HEK293 (cell line): Measurements from ENCODE around the gene LDLRAD3.

Source experiments
- CTCF ChIA-PET: fragments of 350-600 bp; formaldehyde crosslinking; extraction: SDS; loops from one replicate; lab custom pipeline; 2021; ENCODE audit warnings: antibody characterized with exemption; lab: Yijun Ruan, JAX
- POLR2A ChIA-PET: fragments of 300-600 bp; formaldehyde crosslinking; extraction: SDS; loops from one replicate; lab custom pipeline; 2020; ENCODE audit warnings: antibody characterized with exemption, inconsistent platforms; lab: Yijun Ruan, JAX
- H3K27ac ChIP-seq: fragments of 200-500 bp; sonication (Bioruptor generic); 2 replicates; pipeline ENCODE4 v1.5.1; 2014; ENCODE audit warnings: low read depth, low read length, control low read depth, inconsistent platforms; ENCODE audit errors: extremely low read depth
- H3K36me3 ChIP-seq, 2 experiments: fragments of 200-500 bp in 1 of 2; sonication (Bioruptor generic) in 1 of 2; 1 replicate in 1 of 2; 2 replicates in 1 of 2; pipeline ENCODE4 v1.5.1; 2014 to 2017; ENCODE audit warnings: inconsistent platforms in 2 of 2, low read length in 2 of 2; ENCODE audit not compliant: control insufficient read depth in 2 of 2, insufficient read depth in 1 of 2
- H3K4me1 ChIP-seq: fragments of 200-500 bp; sonication (Bioruptor generic); 2 replicates; pipeline ENCODE4 v1.5.1; 2014; ENCODE audit warnings: mild to moderate bottlenecking, low read length, inconsistent platforms; ENCODE audit not compliant: control insufficient read depth, insufficient read depth
- H3K4me3 ChIP-seq: 2 replicates; pipeline ENCODE4 v1.5.1; 2011; ENCODE audit warnings: low read depth, mild to moderate bottlenecking, control low read depth, low read length, moderate library complexity
- H3K9me3 ChIP-seq: fragments of 200-500 bp; sonication (Bioruptor generic); 2 replicates; pipeline ENCODE4 v1.5.1; 2014; ENCODE audit warnings: low read depth, low read length, inconsistent platforms; ENCODE audit not compliant: control insufficient read depth, insufficient read depth
- KLF1 ChIP-seq: fragments of 450-650 bp; formaldehyde crosslinking; IDR thresholded peaks from 2 replicates; pipeline ENCODE4 v1.5.1; 2016; ENCODE audit warnings: missing biosample characterization, missing genetic modification characterization
- KLF9 ChIP-seq: fragments of 450-650 bp; formaldehyde crosslinking; IDR thresholded peaks from 2 replicates; pipeline ENCODE4 v1.5.1; 2016; ENCODE audit warnings: missing biosample characterization, missing genetic modification characterization, low read depth
- RBAK ChIP-seq: fragments of 450-650 bp; formaldehyde crosslinking; IDR thresholded peaks from 2 replicates; pipeline ENCODE4 v1.5.1; 2016; ENCODE audit warnings: missing biosample characterization, missing genetic modification characterization
- TCF7L2 ChIP-seq: IDR thresholded peaks from 2 replicates; pipeline ENCODE4 v1.6.1; 2011; ENCODE audit warnings: low read depth, mild to moderate bottlenecking, inconsistent platforms, low read length, moderate library complexity, borderline replicate concordance
- ZBTB26 ChIP-seq: fragments of 450-650 bp; formaldehyde crosslinking; optimal IDR thresholded peaks from 2 replicates; pipeline ENCODE3; 2016; ENCODE audit warnings: missing biosample characterization, mild to moderate bottlenecking, missing genetic modification characterization
- ZBTB8A ChIP-seq: fragments of 450-650 bp; formaldehyde crosslinking; IDR thresholded peaks from 2 replicates; pipeline ENCODE4 v1.5.1; 2016; ENCODE audit warnings: missing biosample characterization, missing genetic modification characterization
- ZNF157 ChIP-seq: fragments of 450-650 bp; formaldehyde crosslinking; IDR thresholded peaks from 2 replicates; pipeline ENCODE4 v1.5.1; 2016; ENCODE audit warnings: missing biosample characterization, missing genetic modification characterization
- ZNF24 ChIP-seq: fragments of 450-650 bp; formaldehyde crosslinking; IDR thresholded peaks from 2 replicates; pipeline ENCODE4 v1.5.1; 2016; ENCODE audit warnings: missing biosample characterization, missing genetic modification characterization
- ZNF354C ChIP-seq: fragments of 450-650 bp; formaldehyde crosslinking; IDR thresholded peaks from 2 replicates; pipeline ENCODE4 v1.5.1; 2016; ENCODE audit warnings: missing biosample characterization, missing genetic modification characterization, low read depth, borderline replicate concordance
- ZNF433 ChIP-seq: fragments of 450-650 bp; formaldehyde crosslinking; IDR thresholded peaks from 2 replicates; pipeline ENCODE4 v1.5.1; 2016; ENCODE audit warnings: missing biosample characterization, missing genetic modification characterization, low read depth
- ZNF510 ChIP-seq: fragments of 450-650 bp; formaldehyde crosslinking; IDR thresholded peaks from 2 replicates; pipeline ENCODE4 v1.5.1; 2018; ENCODE audit warnings: mild to moderate bottlenecking, missing genetic modification characterization, missing biosample characterization; ENCODE audit not compliant: insufficient replicate concordance
- ZNF629 ChIP-seq: fragments of 450-650 bp; formaldehyde crosslinking; IDR thresholded peaks from 2 replicates; pipeline ENCODE4 v1.5.1; 2017; ENCODE audit warnings: missing biosample characterization, missing genetic modification characterization
- ZNF785 ChIP-seq: fragments of 450-650 bp; formaldehyde crosslinking; IDR thresholded peaks from 2 replicates; pipeline ENCODE4 v1.5.1; 2016; ENCODE audit warnings: missing biosample characterization, missing genetic modification characterization
- ZNF791 ChIP-seq: fragments of 450-650 bp; formaldehyde crosslinking; IDR thresholded peaks from 2 replicates; pipeline ENCODE4 v1.5.1; 2016; ENCODE audit warnings: missing biosample characterization, missing genetic modification characterization
- ZNF792 ChIP-seq: fragments of 450-650 bp; formaldehyde crosslinking; IDR thresholded peaks from 2 replicates; pipeline ENCODE4 v1.5.1; 2016; ENCODE audit warnings: missing biosample characterization, missing genetic modification characterization
- TF ChIP-seq, protein P1 (sequence below): fragments of 450-650 bp; formaldehyde crosslinking; IDR thresholded peaks from 2 replicates; pipeline ENCODE4 v1.5.1; 2016; ENCODE audit warnings: missing biosample characterization, missing genetic modification characterization
- TF ChIP-seq, protein P2 (sequence below): fragments of 450-650 bp; formaldehyde crosslinking; IDR thresholded peaks from 2 replicates; pipeline ENCODE4 v1.5.1; 2016; ENCODE audit warnings: missing biosample characterization, missing genetic modification characterization

The LDLRAD3 gene

DNA sequence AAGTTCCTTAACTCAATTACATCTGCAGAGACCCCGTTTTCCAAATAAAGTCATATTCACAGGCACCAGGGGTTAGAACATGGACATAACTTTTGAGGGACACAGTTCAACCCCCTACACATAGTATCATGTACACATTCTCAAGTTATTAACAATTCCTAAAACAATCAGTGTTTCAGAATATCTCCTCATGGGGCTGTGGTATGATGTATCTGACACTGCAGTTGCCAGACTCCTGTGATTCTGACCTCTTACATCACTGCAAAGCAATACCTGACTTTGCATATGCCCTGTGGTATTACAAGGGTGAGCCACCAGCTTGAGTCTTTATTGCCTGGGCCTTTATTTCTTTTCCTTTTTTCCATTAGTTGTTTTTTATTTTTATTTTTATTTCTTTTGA is 203.6 kb downstream of the LDLRAD3 start:
- TF ChIP-seq KLF9 (tag by site-specific recombination), result no peak
- TF ChIP-seq ZNF433 (tag by site-specific recombination), result no peak
- no peak for TF ChIP-seq ZBTB8A
- no peak for TF ChIP-seq ZNF354C (tag by site-specific recombination)
- no peak for TF ChIP-seq KLF1 (tag by site-specific recombination)
- no peak for TF ChIP-seq RBAK (tag by site-specific recombination)
- no peak for TF ChIP-seq ZNF157 (tag by site-specific recombination)
- no peak for TF ChIP-seq ZNF510 (tag by site-specific recombination)
- TF ChIP-seq, protein P1, sequence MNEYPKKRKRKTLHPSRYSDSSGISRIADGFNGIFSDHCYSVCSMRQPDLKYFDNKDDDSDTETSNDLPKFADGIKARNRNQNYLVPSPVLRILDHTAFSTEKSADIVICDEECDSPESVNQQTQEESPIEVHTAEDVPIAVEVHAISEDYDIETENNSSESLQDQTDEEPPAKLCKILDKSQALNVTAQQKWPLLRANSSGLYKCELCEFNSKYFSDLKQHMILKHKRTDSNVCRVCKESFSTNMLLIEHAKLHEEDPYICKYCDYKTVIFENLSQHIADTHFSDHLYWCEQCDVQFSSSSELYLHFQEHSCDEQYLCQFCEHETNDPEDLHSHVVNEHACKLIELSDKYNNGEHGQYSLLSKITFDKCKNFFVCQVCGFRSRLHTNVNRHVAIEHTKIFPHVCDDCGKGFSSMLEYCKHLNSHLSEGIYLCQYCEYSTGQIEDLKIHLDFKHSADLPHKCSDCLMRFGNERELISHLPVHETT (tag by site-specific recombination), result no peak
- no peak for TF ChIP-seq ZNF791 (tag by site-specific recombination)
- TF ChIP-seq ZNF785 (tag by site-specific recombination), result no peak
- no peak for TF ChIP-seq ZBTB26 (tag by site-specific recombination)
- POLR2A ChIA-PET, result no interaction called here
- no peak overlapping the region for H3K4me3 ChIP-seq
- H3K4me1 ChIP-seq, result no peaks in the 10 kb centered on the region; the same call in 1 of the 2 replicates
- CTCF ChIA-PET, result interaction anchor here (0.6 kb wide), 1 partner anchor 16 kb away, joined by 6 read pairs; no protein-coding TSS in a partner anchor
- no peaks in the 10 kb centered on the region for H3K36me3 ChIP-seq
- H3K27ac ChIP-seq, result no peak overlapping the region
- H3K9me3 ChIP-seq, result no peaks in the 10 kb centered on the region

DNA sequence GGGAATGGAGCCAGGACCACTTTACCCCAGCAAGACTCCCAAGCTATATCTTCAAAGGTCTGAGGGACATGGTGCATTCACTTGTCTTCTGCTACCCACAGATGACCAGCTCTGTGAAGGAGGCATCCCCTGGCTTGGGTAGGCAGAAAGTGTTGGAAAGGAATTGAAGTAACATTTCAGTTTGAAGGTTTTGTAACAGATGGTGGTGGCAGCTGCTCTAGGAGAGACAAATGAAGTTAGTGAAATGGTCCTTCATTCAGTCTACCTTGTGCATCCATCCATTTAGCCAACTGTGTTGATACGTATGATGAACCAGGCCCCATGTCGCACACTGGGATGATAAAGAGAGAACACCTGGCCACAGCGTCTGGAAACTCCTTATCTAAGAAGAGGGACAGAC is 204.8 kb downstream of the LDLRAD3 start:
- Histone ChIP-seq H3K4me3 (no peak overlapping the region), H3K9me3 (no peaks in the 10 kb centered on the region), H3K4me1 (no peaks in the 10 kb centered on the region; the same call in 1 of the 2 replicates), H3K27ac (no peak overlapping the region), H3K36me3 (no peaks in the 10 kb centered on the region)
- no peak for TF ChIP-seq ZNF24 (tag by site-specific recombination)
- no peak for TF ChIP-seq TCF7L2
- no peak for TF ChIP-seq ZNF629 (tag by site-specific recombination)
- no peak for TF ChIP-seq ZNF792 (tag by site-specific recombination)
- TF ChIP-seq, protein P2, sequence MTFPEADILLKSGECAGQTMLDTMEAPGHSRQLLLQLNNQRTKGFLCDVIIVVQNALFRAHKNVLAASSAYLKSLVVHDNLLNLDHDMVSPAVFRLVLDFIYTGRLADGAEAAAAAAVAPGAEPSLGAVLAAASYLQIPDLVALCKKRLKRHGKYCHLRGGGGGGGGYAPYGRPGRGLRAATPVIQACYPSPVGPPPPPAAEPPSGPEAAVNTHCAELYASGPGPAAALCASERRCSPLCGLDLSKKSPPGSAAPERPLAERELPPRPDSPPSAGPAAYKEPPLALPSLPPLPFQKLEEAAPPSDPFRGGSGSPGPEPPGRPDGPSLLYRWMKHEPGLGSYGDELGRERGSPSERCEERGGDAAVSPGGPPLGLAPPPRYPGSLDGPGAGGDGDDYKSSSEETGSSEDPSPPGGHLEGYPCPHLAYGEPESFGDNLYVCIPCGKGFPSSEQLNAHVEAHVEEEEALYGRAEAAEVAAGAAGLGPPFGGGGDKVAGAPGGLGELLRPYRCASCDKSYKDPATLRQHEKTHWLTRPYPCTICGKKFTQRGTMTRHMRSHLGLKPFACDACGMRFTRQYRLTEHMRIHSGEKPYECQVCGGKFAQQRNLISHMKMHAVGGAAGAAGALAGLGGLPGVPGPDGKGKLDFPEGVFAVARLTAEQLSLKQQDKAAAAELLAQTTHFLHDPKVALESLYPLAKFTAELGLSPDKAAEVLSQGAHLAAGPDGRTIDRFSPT (tag by site-specific recombination), result no peak
- POLR2A ChIA-PET, result interaction anchor here (0.6 kb wide), 1 partner anchor 59 kb away, joined by 5 read pairs; no protein-coding TSS in a partner anchor
- CTCF ChIA-PET, result interaction anchor here (0.6 to 3.8 kb wide), 10 partner anchors 17 to 757 kb away, joined by 3 to 25 read pairs (median 4); no protein-coding TSS in a partner anchor
